ENCODE results near the gene MAPKAP1. TPM values are rescaled to one million over a fixed set of nuclear protein-coding genes. Genes with fewer than 3 reads are reported as not detected.

Gene MAPKAP1
- total and polyA plus RNA-seq, 2 of the 13 experiments (the other 11 are each of a cell fraction or from before 2014, with no cell fraction given), result 45.0 to 64.3 TPM

- TF ChIP-seq ZNF737 (CRISPR knock-in tag; IDR thresholded peaks at IDR 0.05; ENCODE audit: borderline replicate concordance) (0 out of 2 replicates have a peak, but pooled peaks have one; percentile 52), PHF21A (CRISPR knock-in tag; IDR thresholded peaks at IDR 0.05) (no peak), EZH2 (conservative IDR thresholded peaks at IDR 0.05; ENCODE audit: low read depth, low read length) (no peak), MYNN (CRISPR knock-in tag; IDR thresholded peaks at IDR 0.05; ENCODE audit: low read depth) (no peak), BCL6 (CRISPR knock-in tag; IDR thresholded peaks at IDR 0.05) (no peak), SMC3 (IDR thresholded peaks at IDR 0.05; ENCODE audit: low read length) (no peak), ZFP36L1 (CRISPR knock-in tag; IDR thresholded peaks at IDR 0.05) (no peak), JUNB (CRISPR knock-in tag; IDR thresholded peaks at IDR 0.05; ENCODE audit: borderline replicate concordance) (peak; percentile 61; the same call in 1 of the 2 replicates), ZBTB3 (CRISPR knock-in tag; IDR thresholded peaks at IDR 0.05; ENCODE audit: borderline replicate concordance, low read depth) (no peak), SP2 (CRISPR knock-in tag; IDR thresholded peaks at IDR 0.05) (0 out of 2 replicates have a peak, but pooled peaks have one; percentile 4), U2AF2 (IDR thresholded peaks at IDR 0.05; ENCODE audit: low read depth, low read length) (no peak), RAD51 (IDR thresholded peaks at IDR 0.05; ENCODE audit: borderline replicate concordance) (0 out of 2 replicates have a peak, but pooled peaks have one; percentile 14), POGZ (CRISPR knock-in tag; IDR thresholded peaks at IDR 0.05) (no peak), CENPX (CRISPR knock-in tag; IDR thresholded peaks at IDR 0.05) (no peak), ZNF333 (CRISPR knock-in tag; IDR thresholded peaks at IDR 0.05; ENCODE audit: borderline replicate concordance) (no peak), ZFP41 (CRISPR knock-in tag; IDR thresholded peaks at IDR 0.05; ENCODE audit: borderline replicate concordance) (no peak), SSRP1 (CRISPR knock-in tag; IDR thresholded peaks at IDR 0.05) (no peak), ZNF878 (CRISPR knock-in tag; IDR thresholded peaks at IDR 0.05) (no peak), ZNF687 (CRISPR knock-in tag; IDR thresholded peaks at IDR 0.05) (no peak), MEF2D (CRISPR knock-in tag; IDR thresholded peaks at IDR 0.05) (no peak), STAG1 (CRISPR knock-in tag; IDR thresholded peaks at IDR 0.05) (no peak)
- TF ChIP-seq, protein P1, sequence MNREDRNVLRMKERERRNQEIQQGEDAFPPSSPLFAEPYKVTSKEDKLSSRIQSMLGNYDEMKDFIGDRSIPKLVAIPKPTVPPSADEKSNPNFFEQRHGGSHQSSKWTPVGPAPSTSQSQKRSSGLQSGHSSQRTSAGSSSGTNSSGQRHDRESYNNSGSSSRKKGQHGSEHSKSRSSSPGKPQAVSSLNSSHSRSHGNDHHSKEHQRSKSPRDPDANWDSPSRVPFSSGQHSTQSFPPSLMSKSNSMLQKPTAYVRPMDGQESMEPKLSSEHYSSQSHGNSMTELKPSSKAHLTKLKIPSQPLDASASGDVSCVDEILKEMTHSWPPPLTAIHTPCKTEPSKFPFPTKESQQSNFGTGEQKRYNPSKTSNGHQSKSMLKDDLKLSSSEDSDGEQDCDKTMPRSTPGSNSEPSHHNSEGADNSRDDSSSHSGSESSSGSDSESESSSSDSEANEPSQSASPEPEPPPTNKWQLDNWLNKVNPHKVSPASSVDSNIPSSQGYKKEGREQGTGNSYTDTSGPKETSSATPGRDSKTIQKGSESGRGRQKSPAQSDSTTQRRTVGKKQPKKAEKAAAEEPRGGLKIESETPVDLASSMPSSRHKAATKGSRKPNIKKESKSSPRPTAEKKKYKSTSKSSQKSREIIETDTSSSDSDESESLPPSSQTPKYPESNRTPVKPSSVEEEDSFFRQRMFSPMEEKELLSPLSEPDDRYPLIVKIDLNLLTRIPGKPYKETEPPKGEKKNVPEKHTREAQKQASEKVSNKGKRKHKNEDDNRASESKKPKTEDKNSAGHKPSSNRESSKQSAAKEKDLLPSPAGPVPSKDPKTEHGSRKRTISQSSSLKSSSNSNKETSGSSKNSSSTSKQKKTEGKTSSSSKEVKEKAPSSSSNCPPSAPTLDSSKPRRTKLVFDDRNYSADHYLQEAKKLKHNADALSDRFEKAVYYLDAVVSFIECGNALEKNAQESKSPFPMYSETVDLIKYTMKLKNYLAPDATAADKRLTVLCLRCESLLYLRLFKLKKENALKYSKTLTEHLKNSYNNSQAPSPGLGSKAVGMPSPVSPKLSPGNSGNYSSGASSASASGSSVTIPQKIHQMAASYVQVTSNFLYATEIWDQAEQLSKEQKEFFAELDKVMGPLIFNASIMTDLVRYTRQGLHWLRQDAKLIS (CRISPR knock-in tag; IDR thresholded peaks at IDR 0.05), result no peak
These were observed 297.1 kb downstream of the MAPKAP1 start (continued) for GRCh38 chr9:125409637-125410521.

All from HepG2 (cell line).